Neural cell (in vitro differentiated cells): ENCODE results near the gene TXLNB.

Source experiments
- CTCF ChIP-seq: fragments of 450-650 bp; IDR thresholded peaks from 2 replicates; pipeline ENCODE4 v1.5.1; 2014; ENCODE audit warnings: antibody characterized with exemption, mild to moderate bottlenecking, moderate library complexity; ENCODE audit not compliant: poor library complexity, severe bottlenecking
- EP300 ChIP-seq: fragments of 450-650 bp; conservative IDR thresholded peaks from 2 replicates; pipeline ENCODE4 v1.6.1; 2014; ENCODE audit warnings: antibody characterized with exemption, mild to moderate bottlenecking, moderate library complexity; ENCODE audit not compliant: poor library complexity, severe bottlenecking
- EZH2 ChIP-seq: fragments of 200-600, 300-800 bp; shearing (Covaris generic), sonication (generic); IDR thresholded peaks from 2 replicates; pipeline ENCODE4 v1.6.1; 2014; ENCODE audit warnings: antibody characterized with exemption, low read length, borderline replicate concordance, mild to moderate bottlenecking; ENCODE audit not compliant: insufficient read depth, poor library complexity, severe bottlenecking
- POLR2AphosphoS5 ChIP-seq: IDR thresholded peaks from 2 replicates; pipeline ENCODE4 v1.6.1; 2012
- RAD21 ChIP-seq: fragments of 450-650 bp; conservative IDR thresholded peaks from 2 replicates; pipeline ENCODE4 v1.6.1; 2014; ENCODE audit warnings: antibody characterized with exemption, mild to moderate bottlenecking, moderate library complexity
- REST ChIP-seq: IDR thresholded peaks from 2 replicates; pipeline ENCODE4 v1.6.1; 2012; ENCODE audit warnings: borderline replicate concordance
- TAF1 ChIP-seq: IDR thresholded peaks from 2 replicates; pipeline ENCODE4 v1.6.1; 2012; ENCODE audit warnings: low read depth

- no peak for TF ChIP-seq TAF1
- TF ChIP-seq CTCF, result no peak
- no peak for TF ChIP-seq REST
- no peak for TF ChIP-seq EP300
- no peak for TF ChIP-seq POLR2AphosphoS5
- no peak for TF ChIP-seq EZH2
- no peak for TF ChIP-seq RAD21
Measured at GRCh38 chr6:139297921-139298320, 6.1 kb upstream of the TXLNB start.
